Right hindlimb (tissue), 1 donor: ENCODE data around the gene UBE2N.
A peak's percentile ranks its signal among the peaks of the same experiment; 100 is the strongest.

Experiments
- DNase-seq: peaks from one replicate; pipeline ENCODE4 v3.0.0-alpha.2; 2018

UBE2N gene

GRCh38 chr12:93441617-93442410 is at the start of gene UBE2N:
TSS of gene UBE2N (minus strand) at chr12:93441947. CDS start at chr12:93441884, 63 bp downstream.
- peak; percentile 98 for DNase-seq

DNA sequence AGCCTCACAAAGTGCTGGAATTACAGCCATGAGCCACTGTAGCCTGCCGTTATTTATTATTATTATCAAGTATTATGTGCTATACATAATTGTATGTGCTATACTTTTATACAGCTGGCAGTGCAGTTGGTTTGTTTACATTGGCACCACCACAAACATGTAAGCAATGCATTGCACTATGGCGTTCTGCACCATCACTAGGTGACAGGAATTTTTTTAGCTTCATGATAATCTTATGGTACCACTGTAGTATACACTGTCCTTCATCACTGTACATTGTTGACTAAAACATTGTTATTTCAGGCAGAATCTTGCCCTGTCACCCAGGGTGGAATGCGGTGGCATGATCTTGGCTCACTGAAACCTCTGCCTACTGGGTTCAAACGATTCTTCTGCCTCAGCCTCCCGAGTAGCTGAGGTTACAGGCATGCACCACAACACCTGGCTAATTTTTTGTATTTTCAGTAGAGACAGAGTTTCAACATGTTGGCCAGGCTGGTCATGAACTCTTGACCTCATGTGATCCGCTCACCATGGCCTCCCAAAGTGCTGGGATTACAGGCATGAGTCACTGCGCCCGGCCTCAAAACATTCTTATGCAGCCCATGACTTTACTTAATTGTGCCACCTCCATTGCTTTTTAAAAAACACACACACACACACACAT is 42.7 kb upstream of the UBE2N start:
- no peak for DNase-seq

DNA sequence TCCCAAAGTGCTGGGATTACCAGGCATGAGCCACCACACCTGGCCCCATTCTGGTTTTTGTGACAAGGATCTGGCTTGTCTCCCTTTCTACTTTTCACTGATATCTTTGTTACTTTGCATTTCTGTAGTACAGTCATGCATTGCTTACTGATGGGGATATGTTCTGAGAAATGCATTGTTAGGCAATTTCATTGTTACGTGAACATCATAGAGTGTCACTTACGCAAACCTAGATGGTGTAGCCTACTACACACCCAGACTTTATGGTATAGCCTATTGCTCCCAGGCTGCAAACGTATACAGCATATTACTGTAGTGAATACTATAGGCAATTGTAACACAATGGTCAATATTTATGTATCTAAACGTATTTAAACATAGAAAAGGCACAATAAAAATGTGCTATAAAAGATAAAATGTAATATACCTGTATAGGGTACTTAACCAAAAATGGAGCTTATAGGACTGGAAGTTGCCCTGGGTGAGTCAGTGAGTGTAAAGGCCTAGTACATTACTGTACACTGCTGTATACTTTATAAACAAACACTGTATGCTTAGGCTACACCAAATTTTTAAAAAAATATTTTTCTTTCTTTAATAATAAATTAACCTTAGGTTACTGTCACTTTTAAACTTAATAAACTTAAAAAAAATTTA is 41.5 kb upstream of the UBE2N start:
- no peak for DNase-seq

DNA sequence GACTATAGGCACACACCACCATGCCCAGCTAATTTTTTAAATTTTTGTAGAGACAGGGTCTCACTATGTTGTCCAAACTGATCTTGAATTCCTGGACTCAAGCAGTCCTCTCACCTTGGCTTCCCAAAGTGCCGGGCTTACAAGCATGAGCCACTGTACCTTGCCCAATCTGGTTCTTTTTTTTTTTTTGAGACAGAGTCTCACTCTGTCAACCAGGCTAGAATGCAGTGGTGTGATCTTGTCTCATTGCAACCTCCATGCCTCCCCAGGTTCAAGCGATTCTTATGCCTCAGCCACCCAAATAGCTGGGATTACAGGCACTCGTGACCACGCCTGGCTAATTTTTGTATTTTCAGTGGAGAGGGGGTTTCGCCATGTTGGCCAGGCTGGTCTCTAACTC is 41.0 kb upstream of the UBE2N start:
- no peak for DNase-seq

DNA sequence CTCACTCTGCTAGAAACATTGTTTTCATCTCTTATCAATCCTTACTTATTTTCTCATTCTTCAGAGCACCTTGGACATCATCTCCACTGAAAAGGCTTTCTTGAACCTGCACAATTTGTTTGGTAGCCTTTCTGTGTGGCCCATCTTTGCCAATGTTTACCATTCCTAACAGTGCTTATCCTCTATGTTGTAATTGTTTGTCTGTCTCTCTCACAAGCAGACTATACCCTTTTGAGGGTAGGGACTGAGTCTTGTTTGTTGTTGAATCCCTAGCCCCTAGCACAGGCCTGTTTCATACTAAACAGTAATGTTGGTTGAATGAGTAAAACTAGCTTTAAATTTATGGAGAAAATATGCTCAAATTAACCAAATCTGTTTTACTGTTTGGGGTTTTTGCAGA is 34.8 kb upstream of the UBE2N start:
- DNase-seq = no peak

DNA sequence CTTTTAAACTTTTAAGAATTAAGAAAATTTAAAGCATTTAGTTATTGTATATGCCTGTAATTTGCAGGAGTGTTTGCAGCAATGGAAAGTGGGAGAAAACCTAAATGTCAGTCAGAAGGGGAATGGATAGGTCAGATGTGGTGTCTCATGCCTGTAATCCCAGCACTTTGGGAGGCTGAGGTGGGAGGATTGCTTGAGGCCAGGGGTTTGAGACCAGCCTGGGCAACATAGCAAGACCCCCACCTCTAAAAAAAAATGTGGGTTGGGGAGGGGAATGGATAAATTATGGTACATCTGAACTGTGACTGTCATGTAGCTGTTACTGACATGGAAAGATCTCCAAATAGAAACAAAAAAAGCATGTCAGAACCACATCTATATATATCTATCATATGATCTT is 27.6 kb upstream of the UBE2N start:
- DNase-seq = no peak

DNA sequence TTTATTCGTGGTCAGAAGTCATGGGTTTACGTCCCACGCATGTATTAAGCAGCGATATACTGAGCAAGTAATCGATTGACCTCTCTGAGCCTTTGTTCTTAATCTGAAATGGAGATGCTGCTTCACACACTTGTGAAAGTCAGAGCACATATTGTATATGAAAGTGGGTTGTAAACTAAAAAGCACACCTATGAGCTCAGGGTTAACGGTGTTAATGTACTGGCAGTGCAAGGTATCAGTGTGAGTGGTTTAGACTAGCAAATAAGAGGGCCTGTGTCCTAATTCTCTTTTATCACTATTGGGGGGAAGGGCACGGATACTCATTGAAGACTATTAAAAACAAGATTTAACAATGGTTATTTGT is 26.2 kb upstream of the UBE2N start:
- no peak for DNase-seq

GRCh38 chr12:93467351-93468007 is 25.7 kb upstream of the UBE2N start, which contains the start of gene MRPL42:
TSS of gene MRPL42 (plus strand) at chr12:93467514. CDS start at chr12:93469286, 1,772 bp downstream.
- peak; percentile 94 for DNase-seq

DNA sequence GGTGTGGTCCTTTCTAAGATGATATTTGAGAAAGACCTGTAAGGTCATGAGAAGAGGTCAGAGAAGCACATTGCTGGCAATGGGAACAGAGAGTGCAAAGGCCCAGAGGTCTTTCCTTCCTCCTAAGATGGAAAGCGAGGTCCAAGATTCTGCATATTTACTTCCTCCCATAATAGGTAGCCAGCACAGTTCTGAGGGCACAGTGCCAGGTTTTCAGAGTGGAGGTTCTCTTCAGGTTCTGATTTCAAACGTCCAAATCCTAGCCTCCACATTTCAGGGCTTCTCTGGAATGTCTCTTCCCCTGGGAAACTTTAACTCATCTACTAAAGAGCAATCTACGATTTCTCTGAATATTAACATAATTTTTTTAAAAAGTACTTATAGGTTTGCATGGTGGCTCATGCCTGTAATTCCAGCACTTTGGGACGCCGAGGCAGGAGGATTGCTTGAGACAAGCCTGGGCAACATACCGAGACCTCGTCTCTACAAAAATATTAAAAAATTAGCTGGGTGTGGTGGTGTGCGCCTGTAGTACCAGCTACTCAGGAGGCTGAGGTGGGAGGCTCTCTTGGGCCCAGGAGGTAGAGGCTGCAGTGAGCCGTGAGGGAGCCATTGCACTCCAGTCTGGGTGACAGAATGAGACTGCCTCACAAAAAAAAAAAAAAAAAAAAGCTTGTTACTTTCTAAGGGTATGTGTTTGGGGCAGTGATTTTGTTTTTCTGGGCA is 25.0 kb upstream of the UBE2N start:
- DNase-seq = no peak

DNA sequence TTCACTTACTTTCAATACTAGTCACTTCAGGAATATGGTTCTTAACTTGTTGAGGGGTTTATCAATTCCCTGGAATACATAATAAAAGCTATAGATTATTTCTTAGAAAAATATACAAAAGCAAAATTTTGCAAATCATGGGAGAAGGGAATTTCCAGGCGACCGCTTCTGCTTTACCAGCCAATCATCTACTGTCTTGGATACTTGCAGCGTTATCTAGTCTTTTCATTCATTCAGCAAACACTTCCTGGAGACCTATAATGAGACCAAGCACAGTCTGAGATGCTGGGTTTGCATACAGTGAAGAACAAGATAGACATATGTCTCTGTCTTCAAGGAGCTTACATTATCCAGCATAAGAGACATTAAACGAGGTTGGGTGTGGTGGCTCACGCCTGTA is 24.1 kb upstream of the UBE2N start:
- no peak for DNase-seq

GRCh38 chr12:93461503-93461902 is 19.8 kb upstream of the UBE2N start:
- no peak for DNase-seq

DNA sequence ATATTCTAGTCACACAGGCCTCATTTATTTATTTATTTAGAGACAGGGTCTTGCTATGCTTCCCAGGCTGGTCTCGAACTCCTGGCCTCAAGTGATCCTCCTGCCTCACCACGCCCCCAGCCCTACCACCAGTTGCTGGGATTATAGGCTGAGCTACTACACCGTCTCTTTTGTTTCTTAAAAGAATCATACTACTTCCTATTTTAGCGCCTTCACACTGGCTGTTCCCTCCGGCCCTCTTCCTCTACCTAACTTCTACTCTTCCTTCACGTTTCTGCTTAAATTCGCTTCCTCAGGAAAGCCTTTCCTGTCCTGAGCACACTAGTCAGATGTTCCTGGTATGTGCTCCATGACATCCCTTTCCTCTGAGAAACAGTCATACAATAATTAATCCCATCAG is 19.2 kb upstream of the UBE2N start:
- DNase-seq = no peak

DNA sequence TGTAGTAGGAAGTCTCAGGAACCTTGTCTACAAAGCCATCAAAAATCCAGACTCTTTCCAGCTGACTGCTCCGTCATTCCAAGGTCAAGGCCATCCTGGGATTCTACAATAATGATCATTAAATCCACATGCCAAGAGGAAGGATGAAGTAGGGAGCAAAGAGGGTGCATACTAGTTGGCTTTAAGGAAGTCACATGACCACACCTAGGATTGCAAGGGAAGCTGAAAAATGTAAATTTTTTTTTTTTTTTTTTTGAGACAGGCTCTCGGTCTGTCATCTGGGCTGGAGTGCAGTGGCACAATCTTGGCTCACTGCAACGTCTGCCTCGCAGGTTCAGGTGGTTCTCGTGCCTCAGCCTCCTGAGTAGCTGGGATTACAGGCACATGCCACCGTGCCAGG is 18.3 kb upstream of the UBE2N start:
- DNase-seq = no peak

GRCh38 chr12:93459097-93459496 is 17.4 kb upstream of the UBE2N start:
- DNase-seq = no peak

- DNase-seq = no peak
Measured at GRCh38 chr12:93456077-93456476, 14.3 kb upstream of the UBE2N start.

DNA sequence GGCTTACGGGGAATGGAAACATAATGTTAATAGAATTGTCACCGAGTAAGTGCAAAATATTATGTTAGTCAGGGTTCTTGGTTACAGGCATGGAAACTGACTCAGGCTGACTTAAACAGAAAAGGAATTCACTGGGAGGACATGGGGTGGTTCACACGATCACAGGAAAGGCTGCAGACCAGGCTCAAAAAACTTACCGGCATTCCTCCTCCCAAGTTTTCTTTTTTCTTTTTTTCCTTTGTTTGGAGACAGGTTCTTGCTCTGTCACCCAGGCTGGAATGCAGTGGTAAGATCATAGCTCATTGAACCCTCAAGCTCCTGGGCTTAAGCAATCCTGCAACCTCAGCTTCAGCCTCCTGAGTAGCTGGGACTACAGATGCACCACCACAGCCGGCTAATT is 11.9 kb upstream of the UBE2N start:
- DNase-seq = no peak

GRCh38 chr12:93451423-93452158 is 9.8 kb upstream of the UBE2N start:
- DNase-seq = no peak

DNA sequence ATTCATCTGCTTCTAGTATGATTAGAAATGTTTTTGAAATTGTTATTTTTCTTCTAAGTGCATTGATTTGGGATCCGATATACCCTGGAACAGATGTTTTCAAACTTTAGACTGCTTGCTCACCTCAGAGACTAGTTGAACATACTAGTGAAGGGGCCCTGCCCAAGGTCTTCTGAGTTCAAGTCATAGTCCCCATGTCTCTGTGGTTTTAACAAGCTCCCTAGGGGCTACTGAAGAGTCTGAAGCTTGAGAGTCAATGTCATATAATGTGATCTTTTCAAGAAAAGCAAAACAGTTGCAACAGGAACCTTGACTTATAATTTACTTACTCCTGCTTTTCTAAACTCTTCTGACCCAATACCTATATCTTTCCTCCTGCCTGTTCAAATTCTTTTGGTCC is 7.5 kb upstream of the UBE2N start:
- no peak for DNase-seq

GRCh38 chr12:93448796-93449195 is 7.0 kb upstream of the UBE2N start:
- no peak for DNase-seq

DNA sequence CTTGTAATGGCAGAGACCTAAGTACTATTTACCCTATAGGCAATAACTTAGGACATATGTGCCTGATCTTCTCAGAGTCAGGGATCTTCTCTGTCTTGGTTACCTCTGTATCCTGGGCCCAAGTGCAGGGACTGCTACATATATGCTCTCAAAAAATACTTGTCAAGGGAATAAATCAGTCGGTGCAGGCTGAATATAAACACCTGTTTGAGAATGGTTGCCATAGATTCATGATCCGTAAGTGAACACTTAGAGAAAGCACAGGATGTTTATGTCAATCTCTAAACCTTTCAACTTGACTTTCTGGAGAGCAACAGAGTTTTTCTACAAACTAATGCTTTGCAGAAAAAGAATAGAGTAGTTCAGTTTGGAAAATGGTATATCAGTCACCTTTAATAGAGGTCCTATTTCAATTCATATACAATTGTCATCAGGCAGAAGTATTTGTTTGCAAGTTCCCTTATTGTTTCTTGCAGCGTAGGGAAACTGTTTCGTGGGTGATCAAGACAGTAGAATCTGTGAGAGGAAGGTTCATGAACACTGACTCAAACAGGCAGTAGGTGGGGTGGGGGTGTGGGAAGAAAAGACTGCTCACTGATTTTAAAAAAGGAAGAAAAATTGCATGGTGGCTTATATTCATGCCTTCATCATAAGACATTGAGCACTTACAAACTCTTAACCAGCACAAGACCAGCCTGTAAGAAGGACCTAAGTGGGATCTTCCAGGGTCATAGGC is 6.0 kb upstream of the UBE2N start:
- no peak for DNase-seq

DNA sequence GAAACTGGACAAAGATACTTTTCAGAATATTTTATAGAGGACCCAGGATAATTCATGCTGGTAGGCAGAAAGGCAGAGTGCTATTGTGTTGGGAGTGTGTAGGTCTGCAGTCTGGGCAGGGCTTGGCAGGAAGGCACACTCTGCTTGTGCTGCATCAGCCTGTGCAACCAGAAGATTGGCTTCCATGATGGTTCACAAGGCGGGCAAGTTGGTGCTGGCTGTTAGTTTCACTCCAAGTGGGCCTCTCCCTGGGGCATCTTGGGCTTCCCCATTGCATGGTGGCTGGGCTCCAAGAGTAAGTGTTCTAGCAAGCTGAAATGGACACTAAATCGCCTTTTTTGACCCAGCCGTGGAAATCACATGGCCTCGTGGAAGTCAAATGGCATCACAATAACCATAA is 1.8 kb upstream of the UBE2N start:
- DNase-seq = no peak
